Endothelial cell of umbilical vein (primary cell): ENCODE measurements around the gene DENND4B. TPM values are rescaled to one million over a fixed set of nuclear protein-coding genes. Genes with fewer than 3 reads are reported as not detected.

Experiments used
- BruUV-seq: library from RNA; stranded (reverse); fragments of 400-500 nt; replicated peaks from 2 replicates; lab custom pipeline; 2021; lab: Mats Ljungman, UMichigan
- CTCF ChIA-PET: fragments of 300-600, 350-600 bp; sonication (Branson Sonifier 250); formaldehyde crosslinking; loops from one replicate; lab custom pipeline; 2021; ENCODE audit warnings: antibody characterized with exemption, inconsistent platforms; lab: Charles Lee
- POLR2A ChIA-PET: fragments of 300-600, 350-600 bp; sonication (Branson Sonifier 250); formaldehyde crosslinking; loops from one replicate; lab custom pipeline; 2021; ENCODE audit warnings: antibody characterized with exemption, inconsistent platforms; lab: Charles Lee
- DNase-seq: peaks from one replicate; pipeline ENCODE4 v3.0.0-alpha.2; 2011; ENCODE audit warnings: low read depth, low spot score
- FAIRE-seq: peaks from 2 replicates; lab custom pipeline; 2011; peaks lifted over from hg19 to GRCh38; lab: Jason Lieb, UNC
- H2AFZ ChIP-seq: 2 replicates; pipeline ENCODE4 v1.6.0; 2012; ENCODE audit warnings: low read depth, low read length, control low read depth, inconsistent platforms
- H3K27ac ChIP-seq: 2 replicates; pipeline ENCODE4 v1.5.1; 2011; ENCODE audit warnings: low read depth, mild to moderate bottlenecking, control low read depth, low read length, moderate library complexity; ENCODE audit not compliant: insufficient read depth
- H3K27me3 ChIP-seq, 2 experiments: 2 replicates each; pipeline versions ENCODE4 v1.6.0 to v1.6.1; 2011; ENCODE audit warnings: low read length in 2 of 2, mixed read lengths in 1 of 2; ENCODE audit not compliant: control insufficient read depth in 2 of 2, insufficient read depth in 2 of 2
- H3K36me3 ChIP-seq, 2 experiments: 2 replicates in 1 of 2; 3 replicates in 1 of 2; pipeline ENCODE4 v1.5.1; 2011; ENCODE audit warnings: low read length in 2 of 2, mild to moderate bottlenecking in 1 of 2, moderate library complexity in 1 of 2; ENCODE audit not compliant: control insufficient read depth in 2 of 2, insufficient read depth in 2 of 2; ENCODE audit errors: extremely low read depth in 1 of 2
- H3K4me1 ChIP-seq: 3 replicates; pipeline ENCODE4 v1.5.1; 2011; ENCODE audit warnings: mild to moderate bottlenecking, low read length; ENCODE audit not compliant: control insufficient read depth, insufficient read depth; ENCODE audit errors: extremely low read depth
- H3K4me2 ChIP-seq: 2 replicates; pipeline ENCODE4 v1.6.1; 2011; ENCODE audit warnings: low read length, control low read depth, mixed read lengths; ENCODE audit not compliant: insufficient read depth
- H3K4me3 ChIP-seq, 3 experiments: fragments of 200-600 bp in 1 of 3; sonication (generic), shearing (Covaris generic) in 1 of 3; replicated peaks in 1 of 3; 2 replicates each; pipeline ENCODE4 v1.5.1; 2011 to 2016; ENCODE audit warnings: control low read depth in 3 of 3, low read length in 3 of 3, mild to moderate bottlenecking in 2 of 3, inconsistent platforms in 1 of 3, low read depth in 1 of 3, moderate library complexity in 1 of 3; ENCODE audit not compliant: insufficient read depth in 1 of 3
- H3K79me2 ChIP-seq: 2 replicates; pipeline ENCODE4 v1.6.0; 2012; ENCODE audit warnings: low read length, inconsistent platforms; ENCODE audit not compliant: control insufficient read depth, insufficient read depth
- H3K9ac ChIP-seq: replicated peaks from 2 replicates; pipeline ENCODE3; 2011; ENCODE audit warnings: low read length, control low read depth; ENCODE audit not compliant: insufficient read depth; ENCODE audit errors: extremely low read depth
- H3K9me1 ChIP-seq: replicated peaks from 3 replicates; pipeline ENCODE4 v1.6.0; 2011; ENCODE audit warnings: mild to moderate bottlenecking, low read length; ENCODE audit not compliant: control insufficient read depth, insufficient read depth; ENCODE audit errors: extremely low read depth
- H3K9me3 ChIP-seq: replicated peaks from 2 replicates; pipeline ENCODE4 v1.5.1; 2012; ENCODE audit warnings: low read length, inconsistent platforms; ENCODE audit not compliant: control insufficient read depth, insufficient read depth
- H4K20me1 ChIP-seq: replicated peaks from 2 replicates; pipeline ENCODE3; 2011; ENCODE audit warnings: mild to moderate bottlenecking, low read length; ENCODE audit not compliant: control insufficient read depth, insufficient read depth; ENCODE audit errors: extremely low read depth
- EZH2 ChIP-seq: IDR thresholded peaks from 2 replicates; pipeline ENCODE4 v1.6.1; 2012; ENCODE audit warnings: borderline replicate concordance, low read depth, mild to moderate bottlenecking, moderate library complexity, low read length, inconsistent platforms; ENCODE audit not compliant: severe bottlenecking
- FOS ChIP-seq: IDR thresholded peaks from 2 replicates; pipeline ENCODE4 v1.6.1; 2011; ENCODE audit warnings: mild to moderate bottlenecking, low read length, moderate library complexity, borderline replicate concordance; ENCODE audit not compliant: insufficient read depth
- GATA2 ChIP-seq: IDR thresholded peaks from 2 replicates; pipeline ENCODE4 v1.7.0; 2011; ENCODE audit warnings: low read depth, mild to moderate bottlenecking, moderate library complexity, mixed read lengths, low read length; ENCODE audit not compliant: insufficient read length, insufficient read depth
- MYC ChIP-seq: IDR thresholded peaks from one replicate; pipeline ENCODE4 v1.6.1; 2011; ENCODE audit warnings: mild to moderate bottlenecking, low read depth, low read length
- POLR2A ChIP-seq: IDR thresholded peaks from 2 replicates; pipeline ENCODE4 v1.6.1; 2012; ENCODE audit warnings: low read depth, mild to moderate bottlenecking, control low read depth, low read length
- POLR2AphosphoS5 ChIP-seq: IDR thresholded peaks from 2 replicates; pipeline ENCODE4 v1.6.1; 2012; ENCODE audit warnings: low read depth, mild to moderate bottlenecking, control low read depth, low read length, moderate library complexity; ENCODE audit not compliant: insufficient read depth
- dilution Hi-C: fragments of 300-500 bp; cut with MboI; formaldehyde crosslinking; loops from one replicate; pipeline ENCODE4 v1.15.0; 2019; ENCODE audit warnings: low sequenced_read_pairs; ENCODE audit not compliant: extremely low pct_ligation_motif_present
- intact Hi-C: fragments of 100-400 bp; cut with micrococcal nuclease; formaldehyde crosslinking; loops from one replicate; pipeline ENCODE4 v1.10.0; 2022
- polyA plus RNA-seq, 4 experiments: library from polyadenylated mRNA; depleted of rRNA in 3 of 4; stranded (reverse) in 3 of 4; unstranded in 1 of 4; fragments of >200 nt; gene quantifications; 2 replicates each; pipeline versions ENCODE4 v1.2.1 to v1.2.3, GENCODE V29; 2011 to 2012; ENCODE audit warnings: missing spikeins in 1 of 4
- total RNA-seq: library from RNA; stranded (reverse); gene quantifications from 2 replicates; pipeline ENCODE4 v1.2.3, GENCODE V29; 2021
- TF ChIP-seq, protein P1 (sequence below): IDR thresholded peaks from 2 replicates; pipeline ENCODE4 v1.6.1; 2011; ENCODE audit not compliant: insufficient read depth, insufficient read length
- TF ChIP-seq, protein P2 (sequence below), 2 donors: IDR thresholded peaks; 1 replicate in 1 of 2; 2 replicates in 1 of 2; pipeline ENCODE4 v1.5.1; 2011; ENCODE audit warnings: low read length in 2 of 2, mild to moderate bottlenecking in 2 of 2, moderate library complexity in 2 of 2, control low read depth in 1 of 2, inconsistent platforms in 1 of 2, low read depth in 1 of 2; ENCODE audit not compliant: insufficient read depth in 1 of 2; ENCODE audit errors: extremely low read depth in 1 of 2

The DENND4B gene
- total and polyA plus RNA-seq, 2 donors (not counting 3 experiments of a cell fraction or from before 2014, with no cell fraction given), result 35.6 to 57.8 TPM

DNA sequence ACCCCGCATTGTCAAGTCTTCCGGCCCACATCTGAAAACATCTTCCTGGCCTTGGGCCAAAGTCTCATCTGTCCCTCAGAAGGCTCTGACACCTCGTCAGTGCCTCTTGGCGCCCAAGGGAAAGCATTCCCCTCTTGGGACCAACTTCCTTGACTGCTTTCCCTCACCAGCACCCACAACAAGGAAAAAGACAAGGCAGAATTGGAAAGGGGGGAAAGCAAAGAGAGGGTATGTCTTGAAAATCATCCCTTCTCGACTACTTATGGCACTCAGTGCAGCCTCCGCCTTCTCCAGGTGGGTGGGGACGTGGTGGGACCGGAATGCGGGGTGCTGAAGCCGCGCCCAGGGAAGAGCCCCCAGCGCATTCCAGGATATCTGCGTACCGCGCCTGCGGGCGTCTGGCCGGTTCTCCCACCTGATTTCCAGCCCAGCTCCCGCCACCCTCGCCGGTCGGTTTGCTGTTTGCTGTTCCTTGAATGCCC lies 17.4 kb upstream of the DENND4B start:
- Histone ChIP-seq H3K27ac (peak overlapping the region; percentile 64), H3K79me2 (peaks cover 10% of the 10 kb centered on the region), H3K36me3 (peaks cover 0 to 8% of the 10 kb centered on the region in 2 experiments), H3K27me3 (no peaks in the 10 kb centered on the region), H3K4me3 (peak overlapping the region; percentile 27 to 73 (median 73)), H2AFZ (peak overlapping the region; percentile 58), H3K4me1 (peaks cover 46% of the 10 kb centered on the region), H3K9ac (peak overlapping the region; percentile 80), H3K9me3 (no peaks in the 10 kb centered on the region), H4K20me1 (no peaks in the 10 kb centered on the region), H3K9me1 (no peaks in the 10 kb centered on the region), H3K4me2 (peak overlapping the region; percentile 87)
- BruUV-seq, result TSS peak; percentile 68
- intact Hi-C loops, result loop anchor here (1.0 to 5.0 kb wide), 6 partner anchors 13 to 82 kb away; partner anchors contain the start of genes DENND4B, JTB, RAB13 and RPS27
- CTCF ChIA-PET, result interaction anchor here (1.1 to 3.0 kb wide), 6 partner anchors 10 to 184 kb away, joined by 3 to 21 read pairs (median 12); partner anchors contain the start of genes DENND4B, GATAD2B, JTB and RAB13
- POLR2A ChIA-PET, result interaction anchor here (0.6 to 1.0 kb wide), 3 partner anchors 18 to 356 kb away, joined by 3 to 4 read pairs (median 4); partner anchors contain the start of gene DENND4B
- dilution Hi-C loops, result no loop called here
- FAIRE-seq, result no peak
- TF ChIP-seq POLR2AphosphoS5, result peak; percentile 43
- TF ChIP-seq POLR2A, result peak; percentile 30
- no peak for TF ChIP-seq EZH2
- no peak for DNase-seq

DNA sequence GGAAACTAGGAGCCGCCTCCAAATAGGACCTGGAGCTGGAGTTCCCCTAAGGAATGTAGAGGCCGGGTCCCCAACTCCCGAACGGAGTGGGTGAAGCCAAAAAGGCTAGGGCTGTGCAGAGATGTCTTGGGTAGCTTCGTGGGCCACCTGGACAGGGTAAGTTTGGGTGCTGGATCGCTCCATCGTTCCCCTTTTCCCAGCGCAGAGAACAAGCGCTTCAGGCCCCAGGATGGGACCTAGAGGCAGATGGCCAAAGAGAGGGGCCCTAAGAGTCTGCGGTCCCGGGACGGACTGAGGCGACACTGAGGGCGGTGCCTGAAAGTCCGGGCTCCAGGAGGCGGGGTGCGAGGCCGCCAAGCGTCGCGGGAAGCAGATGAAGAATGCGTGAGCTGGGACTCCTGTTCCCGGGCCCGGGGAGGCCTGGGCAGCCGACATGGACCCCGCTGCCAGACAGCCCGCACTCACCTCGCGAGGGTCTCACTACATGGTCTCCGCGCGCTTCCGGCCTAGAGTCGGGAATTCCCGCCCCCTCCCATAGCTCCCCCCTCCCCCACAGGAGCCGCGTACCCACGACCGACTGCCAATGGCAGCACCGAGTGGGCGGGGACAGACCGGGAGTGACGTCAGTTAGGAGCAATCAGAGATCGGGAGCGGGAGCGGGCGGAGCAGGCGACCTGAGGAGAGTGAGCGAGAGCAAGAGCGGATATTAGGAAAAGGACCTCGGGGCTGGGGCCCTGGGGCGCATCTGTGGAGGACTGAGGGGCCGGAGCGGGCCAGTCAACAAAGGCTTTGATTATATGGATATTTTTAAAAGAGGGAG lies 16.7 kb upstream of the DENND4B start, which contains the start of gene SLC39A1:
TSS of gene SLC39A1 (minus strand) at position 508 of the 820 bp plus-strand sequence. CDS start 822 bp downstream, outside the sequence.
- peak; percentile 99 for DNase-seq
- intact Hi-C loops, result loop anchor here (1.0 to 5.0 kb wide), 6 partner anchors 14 to 81 kb away; partner anchors contain the start of genes DENND4B, JTB, RAB13 and RPS27
- H3K9me1 ChIP-seq, result no peaks in the 10 kb centered on the region
- peak; percentile 95 for FAIRE-seq
- H3K9me3 ChIP-seq, result no peaks in the 10 kb centered on the region
- CTCF ChIA-PET, result interaction anchor here (1.1 to 3.0 kb wide), 8 partner anchors 11 to 183 kb away, joined by 3 to 21 read pairs (median 6); partner anchors contain the start of genes DENND4B, GATAD2B, JTB and RAB13
- POLR2A ChIA-PET, result interaction anchor here (0.6 to 1.5 kb wide), 5 partner anchors 10 to 356 kb away, joined by 3 to 5 read pairs (median 4); partner anchors contain the start of genes DENND4B and JTB
- no peaks in the 10 kb centered on the region for H4K20me1 ChIP-seq
- H3K36me3 ChIP-seq, result peaks cover 0 to 8% of the 10 kb centered on the region in 2 experiments
- H3K4me2 ChIP-seq, result peak within 1 kb of the TSS; percentile 87
- TSS peak; percentile 53 for BruUV-seq
- dilution Hi-C loops, result no loop called here
- peaks cover 46% of the 10 kb centered on the region for H3K4me1 ChIP-seq
- H3K9ac ChIP-seq, result peak within 1 kb of the TSS; percentile 80
- no peaks in the 10 kb centered on the region for H3K27me3 ChIP-seq
- H3K4me3 ChIP-seq, result peak within 1 kb of the TSS; percentile 27 to 73 (median 73)
- H2AFZ ChIP-seq, result peak within 1 kb of the TSS; percentile 58
- H3K79me2 ChIP-seq, result peaks cover 10% of the 10 kb centered on the region
- H3K27ac ChIP-seq, result peak within 1 kb of the TSS; percentile 64
- peak; percentile 47 for TF ChIP-seq POLR2A
- TF ChIP-seq, protein P1, sequence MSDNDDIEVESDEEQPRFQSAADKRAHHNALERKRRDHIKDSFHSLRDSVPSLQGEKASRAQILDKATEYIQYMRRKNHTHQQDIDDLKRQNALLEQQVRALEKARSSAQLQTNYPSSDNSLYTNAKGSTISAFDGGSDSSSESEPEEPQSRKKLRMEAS, result no peak
- TF ChIP-seq EZH2, result no peak
- no peak for TF ChIP-seq MYC
- TF ChIP-seq, protein P2, sequence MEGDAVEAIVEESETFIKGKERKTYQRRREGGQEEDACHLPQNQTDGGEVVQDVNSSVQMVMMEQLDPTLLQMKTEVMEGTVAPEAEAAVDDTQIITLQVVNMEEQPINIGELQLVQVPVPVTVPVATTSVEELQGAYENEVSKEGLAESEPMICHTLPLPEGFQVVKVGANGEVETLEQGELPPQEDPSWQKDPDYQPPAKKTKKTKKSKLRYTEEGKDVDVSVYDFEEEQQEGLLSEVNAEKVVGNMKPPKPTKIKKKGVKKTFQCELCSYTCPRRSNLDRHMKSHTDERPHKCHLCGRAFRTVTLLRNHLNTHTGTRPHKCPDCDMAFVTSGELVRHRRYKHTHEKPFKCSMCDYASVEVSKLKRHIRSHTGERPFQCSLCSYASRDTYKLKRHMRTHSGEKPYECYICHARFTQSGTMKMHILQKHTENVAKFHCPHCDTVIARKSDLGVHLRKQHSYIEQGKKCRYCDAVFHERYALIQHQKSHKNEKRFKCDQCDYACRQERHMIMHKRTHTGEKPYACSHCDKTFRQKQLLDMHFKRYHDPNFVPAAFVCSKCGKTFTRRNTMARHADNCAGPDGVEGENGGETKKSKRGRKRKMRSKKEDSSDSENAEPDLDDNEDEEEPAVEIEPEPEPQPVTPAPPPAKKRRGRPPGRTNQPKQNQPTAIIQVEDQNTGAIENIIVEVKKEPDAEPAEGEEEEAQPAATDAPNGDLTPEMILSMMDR (IDR thresholded peaks at IDR 0.05; ENCODE audit: extremely low read depth in 1 of 2, insufficient read depth in 1 of 2, low read depth in 1 of 2, low read length in 2 of 2), result no peak
- TF ChIP-seq FOS, result no peak
- no peak for TF ChIP-seq POLR2AphosphoS5
- no peak for TF ChIP-seq GATA2
